ENCODE data around the gene ETV4.
"Not testable (repeated sequence)": the region's sequence is repeated elsewhere in the genome, so short reads cannot be mapped to it uniquely, and the experiment has no call there.

ETV4 gene

GRCh38 chr17:43543300-43543699 lies 2.8 kb downstream of the ETV4 start:
- DNase-seq, result no peak

- no peak for DNase-seq
Observed at GRCh38 chr17:43542859-43543258, 3.3 kb downstream of the ETV4 start.

GRCh38 chr17:43540821-43541674 lies 5.1 kb downstream of the ETV4 start:
- peak; percentile 47 for DNase-seq

GRCh38 chr17:43536236-43536992 lies 9.7 kb downstream of the ETV4 start:
- DNase-seq, result peak; percentile 89

GRCh38 chr17:43534909-43535308 lies 11.2 kb downstream of the ETV4 start:
- DNase-seq, result no peak

- no peak for DNase-seq
Observed at GRCh38 chr17:43533699-43534098, 12.4 kb downstream of the ETV4 start.

- DNase-seq, result no peak
Observed at GRCh38 chr17:43532581-43532980, 13.6 kb downstream of the ETV4 start.

GRCh38 chr17:43531955-43532354 lies 14.2 kb downstream of the ETV4 start:
- no peak for DNase-seq

- no peak for DNase-seq
Observed at GRCh38 chr17:43531082-43531378, 15.1 kb downstream of the ETV4 start.

- peak; percentile 89 for DNase-seq
Observed at GRCh38 chr17:43530288-43531081, 15.7 kb downstream of the ETV4 start.

- DNase-seq, result no peak
Observed at GRCh38 chr17:43529947-43530287, 16.2 kb downstream of the ETV4 start.

- DNase-seq, result no peak
Observed at GRCh38 chr17:43528988-43529814, 16.9 kb downstream of the ETV4 start.

GRCh38 chr17:43528319-43528987 lies 17.7 kb downstream of the ETV4 start:
- no peak for DNase-seq

- no peak for DNase-seq
Observed at GRCh38 chr17:43526886-43527648, 19.1 kb downstream of the ETV4 start.

- DNase-seq, result peak; percentile 68
Observed at GRCh38 chr17:43524945-43525575, 21.1 kb downstream of the ETV4 start.

GRCh38 chr17:43521389-43521788 lies 24.8 kb downstream of the ETV4 start:
- DNase-seq, result no peak

GRCh38 chr17:43517615-43518386 lies 28.3 kb downstream of the ETV4 start:
- DNase-seq, result peak; percentile 48

GRCh38 chr17:43517161-43517560 lies 29.0 kb downstream of the ETV4 start:
- no peak for DNase-seq

GRCh38 chr17:43515656-43516055 lies 30.5 kb downstream of the ETV4 start:
- DNase-seq, result no peak

- DNase-seq, result not testable (repeated sequence)
Observed at GRCh38 chr17:43511199-43511598, 34.9 kb downstream of the ETV4 start.

Data from fibroblast of skin of scalp (primary cell).